Osteocyte (in vitro differentiated cells): ENCODE results near the gene C3orf70. TPM values are rescaled to one million over a fixed set of nuclear protein-coding genes. Genes with fewer than 3 reads are reported as not detected.

Experiments used
- DNase-seq: peaks from one replicate; pipeline ENCODE4 v3.0.0; 2021; ENCODE audit warnings: mixed read lengths; ENCODE audit not compliant: unreplicated experiment; ENCODE audit errors: extremely low spot score
- H3K27ac Mint-ChIP-seq: one replicate; pipeline ENCODE4 v1.8.0; 2021; ENCODE audit warnings: mild to moderate bottlenecking, mixed read lengths; ENCODE audit not compliant: unreplicated experiment
- H3K27me3 Mint-ChIP-seq: one replicate; pipeline ENCODE4 v1.8.0; 2021; ENCODE audit warnings: mixed read lengths; ENCODE audit not compliant: unreplicated experiment
- H3K36me3 Mint-ChIP-seq: one replicate; pipeline ENCODE4 v1.8.0; 2021; ENCODE audit warnings: mixed read lengths; ENCODE audit not compliant: unreplicated experiment
- H3K4me1 Mint-ChIP-seq: one replicate; pipeline ENCODE4 v1.8.0; 2021; ENCODE audit warnings: mixed read lengths; ENCODE audit not compliant: unreplicated experiment
- H3K4me3 Mint-ChIP-seq: one replicate; pipeline ENCODE4 v1.8.0; 2021; ENCODE audit warnings: mild to moderate bottlenecking, moderate library complexity, mixed read lengths; ENCODE audit not compliant: unreplicated experiment
- H3K9me3 Mint-ChIP-seq: one replicate; pipeline ENCODE4 v1.8.0; 2021; ENCODE audit warnings: mixed read lengths; ENCODE audit not compliant: unreplicated experiment
- total RNA-seq: library from RNA; stranded (reverse); gene quantifications from 2 replicates; pipeline ENCODE4 v1.2.1, GENCODE V29; 2021
- TF ChIP-seq, protein P1 (sequence below): fragments of 200-600 bp; sonication (generic); IDR thresholded peaks from 2 replicates; pipeline ENCODE4 v1.5.0; 2021; ENCODE audit warnings: antibody characterized with exemption, mild to moderate bottlenecking, moderate library complexity

The C3orf70 gene
- total RNA-seq, 1 donor from 2014 or later, result 4.8 TPM

DNA sequence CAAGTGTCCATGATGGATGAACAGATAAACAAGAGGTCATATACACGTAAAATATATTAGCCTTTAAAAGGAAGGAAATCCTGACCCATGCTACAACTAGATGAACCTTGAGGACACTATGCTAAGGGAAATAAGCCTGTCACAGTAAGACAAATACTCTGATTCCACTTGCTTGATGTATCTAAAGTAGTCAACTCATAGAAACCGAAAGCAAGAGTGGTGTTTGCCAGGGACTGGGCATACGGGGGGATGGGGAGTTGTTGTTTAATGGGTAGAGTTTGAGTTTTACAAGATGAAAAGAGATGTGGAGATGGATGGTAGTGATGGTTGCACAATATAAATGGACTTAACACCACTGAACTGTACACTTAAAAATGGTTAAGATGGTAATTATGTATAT lies 65.4 kb downstream of the C3orf70 start:
- Mint-ChIP-seq H3K9me3 (no peaks in the 10 kb centered on the region), H3K27me3 (no peaks in the 10 kb centered on the region), H3K4me1 (peaks cover 9% of the 10 kb centered on the region), H3K27ac (no peak overlapping the region), H3K36me3 (no peaks in the 10 kb centered on the region), H3K4me3 (no peak overlapping the region)
- no peak for DNase-seq
- TF ChIP-seq, protein P1, sequence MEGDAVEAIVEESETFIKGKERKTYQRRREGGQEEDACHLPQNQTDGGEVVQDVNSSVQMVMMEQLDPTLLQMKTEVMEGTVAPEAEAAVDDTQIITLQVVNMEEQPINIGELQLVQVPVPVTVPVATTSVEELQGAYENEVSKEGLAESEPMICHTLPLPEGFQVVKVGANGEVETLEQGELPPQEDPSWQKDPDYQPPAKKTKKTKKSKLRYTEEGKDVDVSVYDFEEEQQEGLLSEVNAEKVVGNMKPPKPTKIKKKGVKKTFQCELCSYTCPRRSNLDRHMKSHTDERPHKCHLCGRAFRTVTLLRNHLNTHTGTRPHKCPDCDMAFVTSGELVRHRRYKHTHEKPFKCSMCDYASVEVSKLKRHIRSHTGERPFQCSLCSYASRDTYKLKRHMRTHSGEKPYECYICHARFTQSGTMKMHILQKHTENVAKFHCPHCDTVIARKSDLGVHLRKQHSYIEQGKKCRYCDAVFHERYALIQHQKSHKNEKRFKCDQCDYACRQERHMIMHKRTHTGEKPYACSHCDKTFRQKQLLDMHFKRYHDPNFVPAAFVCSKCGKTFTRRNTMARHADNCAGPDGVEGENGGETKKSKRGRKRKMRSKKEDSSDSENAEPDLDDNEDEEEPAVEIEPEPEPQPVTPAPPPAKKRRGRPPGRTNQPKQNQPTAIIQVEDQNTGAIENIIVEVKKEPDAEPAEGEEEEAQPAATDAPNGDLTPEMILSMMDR, result no peak

DNA sequence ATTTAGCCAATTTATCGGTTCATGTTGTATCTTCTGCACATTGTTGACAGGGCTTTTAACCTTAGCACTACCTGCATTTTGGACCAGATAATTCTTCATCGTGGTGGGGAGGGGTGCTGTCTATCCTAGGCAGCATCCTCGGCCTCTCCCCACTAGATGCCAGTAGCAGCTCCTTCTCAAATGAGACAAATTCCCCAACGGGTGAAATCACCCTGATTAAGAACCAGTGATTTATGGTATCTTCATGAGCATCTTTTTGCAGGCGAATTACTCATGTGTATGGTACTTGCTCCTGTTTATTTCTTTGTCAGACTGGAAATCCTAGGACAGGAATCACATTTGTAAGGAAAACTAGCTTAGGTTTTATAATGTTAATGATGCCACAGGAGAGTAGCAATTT lies 68.0 kb downstream of the C3orf70 start:
- TF ChIP-seq, protein P1, result no peak
- Mint-ChIP-seq H3K9me3 (no peaks in the 10 kb centered on the region), H3K4me1 (peaks cover 7% of the 10 kb centered on the region), H3K36me3 (peaks cover 3% of the 10 kb centered on the region), H3K27ac (no peak overlapping the region), H3K27me3 (no peaks in the 10 kb centered on the region), H3K4me3 (no peak overlapping the region)
- no peak for DNase-seq

DNA sequence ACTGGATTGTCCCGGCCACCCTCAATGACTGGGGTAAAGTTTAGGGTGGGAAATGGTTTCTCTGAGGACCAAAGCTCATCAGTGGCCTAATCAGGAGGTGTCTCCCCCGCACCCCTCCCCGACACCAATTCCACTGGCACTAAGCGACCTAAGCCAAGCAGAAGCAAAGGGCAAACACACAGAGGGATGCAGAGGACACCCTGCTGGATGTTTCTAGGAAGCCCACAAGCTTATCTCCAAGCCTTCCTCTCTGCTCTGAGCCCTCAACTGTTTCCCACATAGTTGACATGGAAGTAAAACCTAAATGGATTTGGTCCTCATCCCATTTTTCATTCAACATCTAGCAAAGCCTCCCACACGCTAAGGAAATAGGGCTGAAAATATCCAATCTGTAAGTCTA lies 68.5 kb downstream of the C3orf70 start:
- Mint-ChIP-seq H3K36me3 (peaks cover 3% of the 10 kb centered on the region), H3K4me1 (peaks cover 3% of the 10 kb centered on the region), H3K9me3 (no peaks in the 10 kb centered on the region), H3K4me3 (no peak overlapping the region), H3K27me3 (no peaks in the 10 kb centered on the region), H3K27ac (no peak overlapping the region)
- TF ChIP-seq, protein P1, result no peak
- DNase-seq, result no peak

DNA sequence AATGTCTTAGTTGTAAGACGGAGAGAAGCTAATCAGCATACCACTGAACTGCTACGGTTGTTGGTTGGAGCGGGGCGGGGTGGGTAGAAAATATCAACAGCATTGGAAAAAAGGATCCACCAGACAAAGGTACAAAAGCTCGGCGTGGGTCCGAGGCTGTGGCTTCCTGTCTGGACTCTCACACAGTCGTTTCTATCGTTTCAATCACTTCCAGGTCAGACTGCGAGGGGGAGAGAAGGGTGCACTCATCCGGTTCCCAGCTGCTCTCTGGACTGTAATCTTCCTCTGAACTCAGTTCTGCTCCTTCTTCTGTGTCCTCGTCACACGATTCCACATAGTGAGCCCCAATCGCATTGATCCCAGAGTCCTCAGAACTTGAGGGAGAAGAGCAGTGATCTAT lies 70.0 kb downstream of the C3orf70 start:
- H3K27ac Mint-ChIP-seq, result no peak overlapping the region
- no peaks in the 10 kb centered on the region for H3K9me3 Mint-ChIP-seq
- no peaks in the 10 kb centered on the region for H3K4me1 Mint-ChIP-seq
- no peaks in the 10 kb centered on the region for H3K27me3 Mint-ChIP-seq
- H3K36me3 Mint-ChIP-seq, result peaks cover 3% of the 10 kb centered on the region
- H3K4me3 Mint-ChIP-seq, result no peak overlapping the region
- TF ChIP-seq, protein P1, result no peak
- DNase-seq, result no peak

DNA sequence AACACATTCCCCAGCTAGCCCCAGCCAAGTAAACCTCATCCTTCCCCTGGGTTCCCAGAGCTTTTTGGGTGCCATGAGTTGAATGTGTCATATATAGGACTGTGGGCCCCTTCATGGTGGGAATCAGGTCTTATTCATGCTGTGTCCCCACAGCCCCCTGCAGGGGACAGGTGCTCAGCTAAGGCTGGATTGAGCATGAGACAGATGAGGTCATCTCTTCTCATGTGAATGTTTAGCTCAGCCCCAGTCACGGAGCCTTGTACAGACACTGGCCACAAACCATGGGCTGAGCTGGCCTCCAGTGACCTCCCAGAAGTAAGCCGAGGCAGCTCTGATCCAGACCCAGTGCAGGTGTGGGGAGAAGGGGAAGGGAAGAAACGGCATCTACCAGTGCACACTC lies 70.7 kb downstream of the C3orf70 start:
- DNase-seq, result no peak
- Mint-ChIP-seq H3K4me1 (no peaks in the 10 kb centered on the region), H3K4me3 (no peak overlapping the region), H3K27me3 (no peaks in the 10 kb centered on the region), H3K9me3 (no peaks in the 10 kb centered on the region), H3K36me3 (peaks cover 3% of the 10 kb centered on the region), H3K27ac (no peak overlapping the region)
- TF ChIP-seq, protein P1, result no peak
